ENCODE data around the gene MKS1.

GRCh38 chr17:58184986-58185761, 33.9 kb downstream of the MKS1 start:
- no peak for TF ChIP-seq EZH2 (IDR thresholded peaks at IDR 0.05; ENCODE audit: borderline replicate concordance)
- TF ChIP-seq EZH2phosphoT487 (IDR thresholded peaks at IDR 0.05; ENCODE audit: low read depth, severe bottlenecking, unreplicated experiment): no peak
